ENCODE results near the gene COL15A1.

GRCh38 chr9:98977813-98978212 is 34.1 kb downstream of the COL15A1 start:
- TF ChIP-seq CTCF (IDR thresholded peaks at IDR 0.05 in 8 of 11, conservative IDR thresholded peaks at IDR 0.05 in 3 of 11) (no peak), POLR2A (IDR thresholded peaks at IDR 0.05) (no peak)

All from spleen (tissue), 7 donors.